Suprapubic skin (tissue), 4 donors: ENCODE measurements around the gene HOMER1.

ENCODE experiments used
- CTCF ChIP-seq, 2 donors: fragments of 200-600 bp in 1 of 2; fragments of 450-650 bp in 1 of 2; sonication (generic) in 1 of 2; IDR thresholded peaks; one replicate each; pipeline ENCODE4 v1.5.1; 2016 to 2019; ENCODE audit warnings: antibody characterized with exemption in 2 of 2, mild to moderate bottlenecking in 1 of 2, moderate library complexity in 1 of 2
- EP300 ChIP-seq: sonication (generic); formaldehyde crosslinking; IDR thresholded peaks from one replicate; pipeline ENCODE4 v1.6.1; 2017; ENCODE audit warnings: antibody characterized with exemption
- POLR2A ChIP-seq, 2 donors: fragments of 450-650 bp; IDR thresholded peaks; one replicate each; pipeline ENCODE4 v1.6.1; 2017; ENCODE audit warnings: antibody characterized with exemption in 2 of 2, mild to moderate bottlenecking in 2 of 2, moderate library complexity in 2 of 2
- POLR2AphosphoS5 ChIP-seq, 3 donors: sonication (generic); formaldehyde crosslinking; IDR thresholded peaks; one replicate each; pipeline ENCODE4 v1.6.1; 2017; ENCODE audit warnings: antibody characterized with exemption in 3 of 3

- TF ChIP-seq POLR2A (IDR thresholded peaks at IDR 0.05) (no peak), CTCF (IDR thresholded peaks at IDR 0.05) (no peak), POLR2AphosphoS5 (IDR thresholded peaks at IDR 0.05) (no peak), EP300 (no peak)
Observed at GRCh38 chr5:79493596-79494345, 20.2 kb downstream of the HOMER1 start.
